Upper lobe of left lung (tissue), 6 donors: ENCODE measurements around the gene DOK5. TPM values are rescaled to one million over a fixed set of nuclear protein-coding genes. Genes with fewer than 3 reads are reported as not detected.

Experiments
- ATAC-seq, 2 donors: fragments of 200-7000 bp; cut with Tn5 transposase; one replicate each; pipeline ENCODE4 v1.9.1; 2022; ENCODE audit warnings: mild to moderate bottlenecking in 2 of 2, moderate library complexity in 2 of 2; ENCODE audit not compliant: low FRiP score in 2 of 2
- DNase-seq, 2 donors: peaks; one replicate each; pipeline ENCODE4 v3.0.0-alpha.2; 2019 to 2020
- H3K27ac ChIP-seq, 4 donors: fragments of 200-600 bp; sonication (generic); one replicate each; pipeline ENCODE4 v1.5.1; 2016 to 2019
- H3K27me3 ChIP-seq, 4 donors: fragments of 200-600 bp; sonication (generic); one replicate each; pipeline ENCODE4 v1.5.1; 2017 to 2019
- H3K36me3 ChIP-seq, 4 donors: fragments of 200-600 bp; sonication (generic); one replicate each; pipeline ENCODE4 v1.5.1; 2016 to 2019
- H3K4me1 ChIP-seq, 4 donors: fragments of 200-600 bp; sonication (generic); one replicate each; pipeline ENCODE4 v1.5.1; 2018 to 2019
- H3K4me3 ChIP-seq, 4 donors: fragments of 200-600 bp; sonication (generic); one replicate each; pipeline ENCODE4 v1.5.1; 2017 to 2019; ENCODE audit warnings: mild to moderate bottlenecking in 2 of 4, moderate library complexity in 1 of 4
- H3K9me3 ChIP-seq, 4 donors: fragments of 200-600 bp; sonication (generic); one replicate each; pipeline ENCODE4 v1.5.1; 2018 to 2019
- EP300 ChIP-seq, 4 donors: sonication (generic); formaldehyde crosslinking; IDR thresholded peaks; one replicate each; pipeline ENCODE4 v1.5.1; 2017; ENCODE audit warnings: antibody characterized with exemption in 4 of 4, control low read depth in 2 of 4
- POLR2A ChIP-seq, 4 donors: fragments of 450-650 bp; IDR thresholded peaks; one replicate each; pipeline ENCODE4 v1.5.1; 2016 to 2017; ENCODE audit warnings: antibody characterized with exemption in 4 of 4, mild to moderate bottlenecking in 2 of 4
- POLR2AphosphoS5 ChIP-seq, 2 donors: sonication (generic); formaldehyde crosslinking; IDR thresholded peaks; one replicate each; pipeline ENCODE4 v1.5.1; 2017; ENCODE audit warnings: antibody characterized with exemption in 2 of 2
- WGBS, 2 donors: methylation state at CpG; one replicate each; pipeline ENCODE4 v1.1.5; 2017 to 2018; 5-methylcytosine and 5-hydroxymethylcytosine counted together
- total RNA-seq, 6 donors: library from RNA; depleted of rRNA in 4 of 6; stranded (reverse); fragments of >200 nt in 4 of 6; gene quantifications; one replicate each; pipeline versions ENCODE4 v1.1.0 to v1.2.1, GENCODE V29; 2016 to 2021
- TF ChIP-seq, protein P1 (sequence below), 6 experiments: fragments of 450-650 bp in 4 of 6; fragments of 200-600 bp in 2 of 6; sonication (generic) in 2 of 6; IDR thresholded peaks; one replicate each; pipeline ENCODE4 v1.5.1; 2016 to 2019; ENCODE audit warnings: antibody characterized with exemption in 6 of 6
- donor health status: DM: no; HTN: no; CAD: no; lungs with moderate emphysema.
- donor health status: DM: no; HTN: yes; CAD: no; lungs with severe emphysema.

Gene DOK5
- total RNA-seq, 6 donors from 2014 or later: 0.37 to 1.0 TPM; not detected in 4

DNA sequence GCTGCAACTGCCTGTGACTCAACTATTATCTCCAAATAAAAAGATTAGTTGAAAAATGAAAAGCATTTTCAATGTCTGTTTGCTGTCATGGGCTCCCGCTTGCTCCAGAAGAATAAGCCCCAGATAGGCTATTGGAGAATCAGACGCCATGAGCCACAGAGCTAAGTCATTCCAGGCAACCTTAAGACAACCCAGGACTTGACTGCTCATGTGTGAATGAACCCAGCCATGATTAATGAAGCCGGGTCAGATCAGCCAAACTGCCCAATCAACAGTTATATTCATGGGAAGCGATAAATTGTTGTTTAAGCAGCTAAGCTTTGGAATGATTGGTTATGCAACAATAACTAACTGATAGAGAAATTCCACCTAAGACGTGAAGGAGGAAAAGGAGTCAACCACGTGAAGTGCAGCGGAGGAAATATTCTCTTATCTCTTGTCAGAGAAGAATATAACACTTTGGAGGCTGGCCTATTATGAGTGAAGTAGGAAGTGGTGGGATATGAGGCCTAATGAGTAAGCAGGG is 64.2 kb downstream of the DOK5 start:
- Histone ChIP-seq H3K9me3 (no peaks in the 10 kb centered on the region), H3K4me1 (no peaks in the 10 kb centered on the region), H3K27ac (no peak overlapping the region), H3K4me3 (no peak overlapping the region), H3K27me3 (no peaks in the 10 kb centered on the region), H3K36me3 (no peaks in the 10 kb centered on the region)
- ATAC-seq (no peak), DNase-seq (no peak)
- no peak for TF ChIP-seq POLR2AphosphoS5 (IDR thresholded peaks at IDR 0.05)
- TF ChIP-seq POLR2A (IDR thresholded peaks at IDR 0.05): no peak
- TF ChIP-seq, protein P1, sequence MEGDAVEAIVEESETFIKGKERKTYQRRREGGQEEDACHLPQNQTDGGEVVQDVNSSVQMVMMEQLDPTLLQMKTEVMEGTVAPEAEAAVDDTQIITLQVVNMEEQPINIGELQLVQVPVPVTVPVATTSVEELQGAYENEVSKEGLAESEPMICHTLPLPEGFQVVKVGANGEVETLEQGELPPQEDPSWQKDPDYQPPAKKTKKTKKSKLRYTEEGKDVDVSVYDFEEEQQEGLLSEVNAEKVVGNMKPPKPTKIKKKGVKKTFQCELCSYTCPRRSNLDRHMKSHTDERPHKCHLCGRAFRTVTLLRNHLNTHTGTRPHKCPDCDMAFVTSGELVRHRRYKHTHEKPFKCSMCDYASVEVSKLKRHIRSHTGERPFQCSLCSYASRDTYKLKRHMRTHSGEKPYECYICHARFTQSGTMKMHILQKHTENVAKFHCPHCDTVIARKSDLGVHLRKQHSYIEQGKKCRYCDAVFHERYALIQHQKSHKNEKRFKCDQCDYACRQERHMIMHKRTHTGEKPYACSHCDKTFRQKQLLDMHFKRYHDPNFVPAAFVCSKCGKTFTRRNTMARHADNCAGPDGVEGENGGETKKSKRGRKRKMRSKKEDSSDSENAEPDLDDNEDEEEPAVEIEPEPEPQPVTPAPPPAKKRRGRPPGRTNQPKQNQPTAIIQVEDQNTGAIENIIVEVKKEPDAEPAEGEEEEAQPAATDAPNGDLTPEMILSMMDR (IDR thresholded peaks at IDR 0.05): no peak
- TF ChIP-seq EP300 (IDR thresholded peaks at IDR 0.05): no peak
- WGBS, 2 donors: 80 to 84% methylated on average over 7 of the region's 7 CpGs

- ATAC-seq: no peak
These were observed 68.0 kb downstream of the DOK5 start for GRCh38 chr20:54543369-54543768.

GRCh38 chr20:54545676-54546358 is 70.4 kb downstream of the DOK5 start:
- H3K9me3 ChIP-seq: no peaks in the 10 kb centered on the region
- TF ChIP-seq POLR2A (IDR thresholded peaks at IDR 0.05): no peak
- TF ChIP-seq EP300 (IDR thresholded peaks at IDR 0.05): no peak
- TF ChIP-seq, protein P1 (IDR thresholded peaks at IDR 0.05): no peak
- no peak for TF ChIP-seq POLR2AphosphoS5 (IDR thresholded peaks at IDR 0.05)
- ATAC-seq (no peak), DNase-seq (no peak)
- H3K27me3 ChIP-seq: no peaks in the 10 kb centered on the region
- no peak overlapping the region for H3K27ac ChIP-seq
- H3K36me3 ChIP-seq: no peaks in the 10 kb centered on the region
- H3K4me1 ChIP-seq: no peaks in the 10 kb centered on the region
- H3K4me3 ChIP-seq: no peak overlapping the region
- WGBS, 2 donors: 63 to 72% methylated on average over 4 of the region's 4 CpGs

More at GRCh38 chr20:54543369-54543768, 68.0 kb downstream of the DOK5 start:
- Histone ChIP-seq H3K9me3 (no peaks in the 10 kb centered on the region), H3K36me3 (no peaks in the 10 kb centered on the region), H3K27me3 (no peaks in the 10 kb centered on the region), H3K4me1 (no peaks in the 10 kb centered on the region), H3K27ac (no peak overlapping the region), H3K4me3 (no peak overlapping the region)
- TF ChIP-seq POLR2AphosphoS5 (IDR thresholded peaks at IDR 0.05) (no peak), EP300 (IDR thresholded peaks at IDR 0.05) (no peak), POLR2A (IDR thresholded peaks at IDR 0.05) (no peak)
- TF ChIP-seq, protein P1 (IDR thresholded peaks at IDR 0.05): no peak
- DNase-seq: no peak
- 97 to 100% methylated on average over 2 of the region's 2 CpGs for WGBS, 2 donors

GRCh38 chr20:54548849-54549248 is 73.5 kb downstream of the DOK5 start:
- Histone ChIP-seq H3K4me3 (no peak overlapping the region), H3K9me3 (no peaks in the 10 kb centered on the region), H3K36me3 (no peaks in the 10 kb centered on the region), H3K27ac (no peak overlapping the region), H3K27me3 (no peaks in the 10 kb centered on the region), H3K4me1 (no peaks in the 10 kb centered on the region)
- 85 to 89% methylated on average over 8 of the region's 8 CpGs for WGBS, 2 donors
- no peak for ATAC-seq
- TF ChIP-seq EP300 (IDR thresholded peaks at IDR 0.05) (no peak), POLR2AphosphoS5 (IDR thresholded peaks at IDR 0.05) (no peak), POLR2A (IDR thresholded peaks at IDR 0.05) (no peak)
- TF ChIP-seq, protein P1 (IDR thresholded peaks at IDR 0.05): no peak
- DNase-seq: no peak
